ENCODE measurements around the gene ALAS1. TPM values are rescaled to one million over a fixed set of nuclear protein-coding genes. Genes with fewer than 3 reads are reported as not detected.

ALAS1 gene
- total RNA-seq, 1 donor from 2014 or later, result 47.8 TPM

- Mint-ChIP-seq H3K9me3 (no peaks in the 10 kb centered on the region), H3K36me3 (ENCODE audit: low read depth) (peaks cover 24% of the 10 kb centered on the region), H3K27ac (ENCODE audit: unreplicated experiment) (no peak overlapping the region), H3K4me1 (no peaks in the 10 kb centered on the region), H3K4me3 (no peak overlapping the region), H3K27me3 (ENCODE audit: low read depth) (no peaks in the 10 kb centered on the region)
- DNase-seq (ENCODE audit: low read depth, low spot score), result no peak
- TF ChIP-seq CTCF (conservative IDR thresholded peaks at IDR 0.05), result no peak
These were observed 58.7 kb downstream of the ALAS1 start for GRCh38 chr3:52256622-52257021.

DNA sequence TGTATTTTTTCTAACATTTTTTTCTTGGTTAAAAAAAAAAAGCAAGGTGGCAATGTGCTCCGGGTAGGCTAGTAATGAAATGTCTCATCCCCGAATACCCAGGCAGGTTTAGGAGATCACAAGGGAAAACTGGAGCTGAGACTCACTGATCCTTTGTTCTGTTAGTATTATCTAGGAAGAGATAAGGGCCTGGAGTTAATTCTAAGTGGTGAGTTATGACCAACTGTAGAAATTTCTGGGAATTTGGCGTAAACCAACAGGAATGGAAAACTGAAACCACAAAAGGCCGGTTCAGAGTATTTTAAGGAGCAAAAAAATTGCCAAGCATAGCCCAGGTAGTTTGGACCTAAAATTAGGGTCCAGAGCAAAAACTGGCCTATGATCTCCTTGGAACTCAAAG, 60.0 kb downstream of the ALAS1 start:
- H3K36me3 Mint-ChIP-seq (ENCODE audit: low read depth), result peaks cover 21% of the 10 kb centered on the region
- no peak overlapping the region for H3K4me3 Mint-ChIP-seq
- no peaks in the 10 kb centered on the region for H3K4me1 Mint-ChIP-seq
- DNase-seq (ENCODE audit: low read depth, low spot score), result no peak
- no peak overlapping the region for H3K27ac Mint-ChIP-seq (ENCODE audit: unreplicated experiment)
- no peaks in the 10 kb centered on the region for H3K27me3 Mint-ChIP-seq (ENCODE audit: low read depth)
- TF ChIP-seq CTCF (conservative IDR thresholded peaks at IDR 0.05), result no peak
- H3K9me3 Mint-ChIP-seq, result no peaks in the 10 kb centered on the region

- no peak for DNase-seq (ENCODE audit: low read depth, low spot score)
- no peak for TF ChIP-seq CTCF (conservative IDR thresholded peaks at IDR 0.05)
- H3K4me1 Mint-ChIP-seq, result no peaks in the 10 kb centered on the region
- no peaks in the 10 kb centered on the region for H3K9me3 Mint-ChIP-seq
- peaks cover 27% of the 10 kb centered on the region for H3K36me3 Mint-ChIP-seq (ENCODE audit: low read depth)
- no peak overlapping the region for H3K4me3 Mint-ChIP-seq
- H3K27ac Mint-ChIP-seq (ENCODE audit: unreplicated experiment), result no peak overlapping the region
- no peaks in the 10 kb centered on the region for H3K27me3 Mint-ChIP-seq (ENCODE audit: low read depth)
These were observed 61.1 kb downstream of the ALAS1 start for GRCh38 chr3:52259035-52259434.

- Mint-ChIP-seq H3K27ac (ENCODE audit: unreplicated experiment) (no peak overlapping the region), H3K4me1 (no peaks in the 10 kb centered on the region), H3K9me3 (no peaks in the 10 kb centered on the region), H3K4me3 (no peak overlapping the region), H3K36me3 (ENCODE audit: low read depth) (peaks cover 30% of the 10 kb centered on the region), H3K27me3 (ENCODE audit: low read depth) (no peaks in the 10 kb centered on the region)
- TF ChIP-seq CTCF (conservative IDR thresholded peaks at IDR 0.05), result no peak
- DNase-seq (ENCODE audit: low read depth, low spot score), result no peak
These were observed 61.5 kb downstream of the ALAS1 start for GRCh38 chr3:52259448-52259847.

DNA sequence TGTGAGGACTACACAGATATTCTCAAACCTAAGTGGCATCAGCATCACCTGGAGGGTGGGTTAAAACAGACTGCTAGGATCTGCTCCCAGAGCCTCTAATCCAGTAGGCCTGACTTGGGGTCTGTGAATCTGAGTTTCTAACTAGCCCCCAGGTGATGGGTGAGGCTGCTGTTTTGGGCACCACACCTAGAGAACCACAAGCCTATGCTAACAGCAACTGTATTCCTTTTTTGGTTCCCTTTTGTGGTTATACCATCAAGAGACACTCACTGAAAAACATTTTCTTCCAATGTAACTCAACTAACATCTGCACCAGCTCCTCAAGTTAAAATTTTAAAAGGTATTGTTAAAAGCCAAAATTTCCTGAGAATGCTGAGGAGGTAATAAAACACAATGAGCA, 64.5 kb downstream of the ALAS1 start:
- H3K9me3 Mint-ChIP-seq, result no peaks in the 10 kb centered on the region
- TF ChIP-seq CTCF (conservative IDR thresholded peaks at IDR 0.05), result no peak
- H3K4me1 Mint-ChIP-seq, result no peaks in the 10 kb centered on the region
- H3K27me3 Mint-ChIP-seq (ENCODE audit: low read depth), result no peaks in the 10 kb centered on the region
- H3K27ac Mint-ChIP-seq (ENCODE audit: unreplicated experiment), result no peak overlapping the region
- H3K4me3 Mint-ChIP-seq, result no peak overlapping the region
- no peak for DNase-seq (ENCODE audit: low read depth, low spot score)
- H3K36me3 Mint-ChIP-seq (ENCODE audit: low read depth), result peaks cover 38% of the 10 kb centered on the region

Other genes with a start within 250 kb of the ALAS1 start
- gene GPR62, start 242.8 kb upstream of the ALAS1 start, total RNA-seq, result 0.18 and 0.23 TPM in 2 replicates
- 228 and 235 TPM in 2 replicates for gene PCBP4, start 230.7 kb upstream of the ALAS1 start, total RNA-seq
- 4.7 and 6.2 TPM in 2 replicates for gene ABHD14B, start 224.1 kb upstream of the ALAS1 start, total RNA-seq
- gene ABHD14A, start 223.1 kb upstream of the ALAS1 start, total RNA-seq, result 12.3 and 14.8 TPM in 2 replicates
- 29.9 and 32.5 TPM in 2 replicates for gene ACY1, start 214.6 kb upstream of the ALAS1 start, total RNA-seq
- 1,471 and 1,533 TPM in 2 replicates for gene RPL29, start 202.3 kb upstream of the ALAS1 start, total RNA-seq
- gene DUSP7, start 141.6 kb upstream of the ALAS1 start, total RNA-seq, result 24.2 and 24.3 TPM in 2 replicates
- 27.7 and 30.1 TPM in 2 replicates for gene POC1A, start 43.7 kb upstream of the ALAS1 start, total RNA-seq
- gene TLR9, start 27.5 kb downstream of the ALAS1 start, total RNA-seq, result 0.16 TPM in 1 of 2 replicates, not detected in the other
- 30.7 and 31.7 TPM in 2 replicates for gene TWF2, start 41.0 kb downstream of the ALAS1 start, total RNA-seq
- gene PPM1M, start 47.6 kb downstream of the ALAS1 start, total RNA-seq, result 4.3 and 4.4 TPM in 2 replicates
- 114 and 119 TPM in 2 replicates for gene WDR82, start 80.5 kb downstream of the ALAS1 start, total RNA-seq
- 6.1 and 9.7 TPM in 2 replicates for gene GLYCTK, start 89.7 kb downstream of the ALAS1 start, total RNA-seq
- gene DNAH1, start 118.2 kb downstream of the ALAS1 start, total RNA-seq, result 2.4 and 3.2 TPM in 2 replicates
- gene BAP1, start 211.8 kb downstream of the ALAS1 start, total RNA-seq, result 123 and 125 TPM in 2 replicates
- gene PHF7, start 212.5 kb downstream of the ALAS1 start, total RNA-seq, result 8.5 and 9.9 TPM in 2 replicates
- gene SEMA3G, start 246.9 kb downstream of the ALAS1 start, total RNA-seq, result 4.1 and 5.2 TPM in 2 replicates

Measured in neural crest cell (in vitro differentiated cells).